COLO829 (cell line): ENCODE data around the gene NPFFR1.
"Not testable (repeated sequence)": the region's sequence is repeated elsewhere in the genome, so short reads cannot be mapped to it uniquely, and the experiment has no call there.

ENCODE experiments used
- DNase-seq: peaks from one replicate; pipeline ENCODE4 v3.0.0; 2012; ENCODE audit warnings: low spot score

Gene NPFFR1

DNA sequence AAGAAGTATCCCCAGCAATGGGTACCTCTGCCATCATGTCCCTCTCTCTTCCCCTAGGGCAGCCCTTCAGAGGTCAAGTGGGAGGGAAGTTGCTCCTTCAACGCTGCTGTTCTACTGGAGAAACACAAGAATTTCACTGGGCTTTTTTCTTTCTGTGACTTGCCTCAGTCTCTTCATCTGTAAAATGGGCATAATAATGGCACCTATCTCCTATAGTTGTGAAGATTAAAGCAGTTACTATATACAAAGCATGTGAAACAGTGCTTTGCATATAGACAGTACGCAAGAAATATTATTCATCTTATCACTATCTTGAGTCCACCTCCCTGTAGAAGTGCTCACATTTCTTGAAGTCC is 1.6 kb upstream of the NPFFR1 start:
- no peak for DNase-seq

DNA sequence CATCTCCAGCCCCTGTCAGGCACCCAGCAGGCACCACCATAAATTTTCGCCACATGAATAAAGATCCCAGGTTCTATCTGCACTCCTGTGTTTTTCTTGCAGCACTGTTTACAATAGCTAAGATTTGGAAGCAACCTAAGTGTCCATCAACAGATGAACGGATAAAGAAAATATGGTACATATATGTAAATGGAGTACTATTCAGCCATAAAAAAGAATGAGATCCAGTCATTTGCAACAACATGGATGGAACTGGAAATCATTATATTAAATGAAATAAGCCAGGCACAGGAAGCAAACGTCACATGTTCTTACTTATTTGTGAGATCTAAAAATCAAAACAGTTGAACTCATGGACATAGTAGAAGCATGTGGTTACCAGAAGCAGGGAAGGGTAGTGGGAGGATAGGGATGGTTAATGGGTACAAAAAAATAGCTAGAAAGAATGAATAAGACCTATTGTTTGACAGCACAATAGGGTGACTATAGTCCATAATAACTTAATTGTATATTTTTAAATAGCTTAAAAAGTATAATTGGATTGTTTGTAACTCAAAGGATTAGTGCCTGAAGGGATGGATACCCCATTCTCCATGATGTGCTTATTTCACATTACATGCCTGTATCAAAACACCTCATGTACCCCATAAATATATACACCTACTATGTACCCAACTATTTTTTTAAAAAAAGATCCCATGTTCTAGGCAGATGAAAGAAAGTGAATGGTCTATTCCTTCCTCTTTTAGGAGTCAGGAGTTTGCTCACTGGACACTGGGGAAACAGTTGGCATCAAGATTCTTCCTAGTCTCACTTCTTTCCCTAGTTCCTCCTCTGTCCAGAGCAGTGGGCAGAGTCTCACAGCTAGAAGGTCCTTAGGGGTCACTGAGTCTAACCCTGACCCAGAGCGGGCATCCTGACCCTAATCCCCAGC is 1.0 kb upstream of the NPFFR1 start:
- no peak for DNase-seq

DNA sequence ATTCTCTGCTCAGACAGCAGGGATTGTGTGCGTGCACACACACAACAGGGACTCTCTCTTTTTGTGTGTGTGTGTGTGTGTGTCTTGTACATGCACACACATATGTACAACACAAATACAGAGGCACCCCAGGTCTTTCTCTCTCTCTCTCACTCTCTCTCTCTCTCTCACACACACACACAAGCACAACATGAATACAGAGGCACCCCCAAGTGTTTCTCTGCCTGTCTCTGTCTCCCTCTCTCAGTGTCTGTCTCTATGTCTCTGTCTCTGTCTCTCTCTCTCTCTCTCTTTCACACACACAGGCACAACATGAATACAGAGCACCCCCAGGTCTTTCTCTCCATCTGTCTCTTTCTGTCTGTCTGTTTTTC is 746 bp downstream of the NPFFR1 start:
- DNase-seq, result no peak

DNA sequence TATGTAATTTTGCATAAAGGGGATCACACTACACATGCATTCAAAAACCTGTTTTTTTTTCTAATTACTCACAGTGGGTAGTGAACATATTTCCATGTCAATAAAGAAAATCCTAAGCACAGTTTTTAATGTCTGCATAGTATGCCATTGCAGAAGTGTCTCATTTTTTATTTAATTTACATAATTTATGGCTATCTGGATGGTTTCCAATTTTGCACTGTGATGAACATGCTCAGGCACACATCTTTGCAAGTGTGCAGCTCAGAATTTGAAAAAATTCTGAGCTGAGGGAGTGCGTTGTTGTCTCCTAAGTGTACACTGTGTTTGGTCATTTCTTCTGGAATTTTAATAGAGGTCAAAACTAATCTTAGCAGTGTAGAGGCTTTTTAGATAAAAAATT is 2.2 kb downstream of the NPFFR1 start:
- no peak for DNase-seq

DNA sequence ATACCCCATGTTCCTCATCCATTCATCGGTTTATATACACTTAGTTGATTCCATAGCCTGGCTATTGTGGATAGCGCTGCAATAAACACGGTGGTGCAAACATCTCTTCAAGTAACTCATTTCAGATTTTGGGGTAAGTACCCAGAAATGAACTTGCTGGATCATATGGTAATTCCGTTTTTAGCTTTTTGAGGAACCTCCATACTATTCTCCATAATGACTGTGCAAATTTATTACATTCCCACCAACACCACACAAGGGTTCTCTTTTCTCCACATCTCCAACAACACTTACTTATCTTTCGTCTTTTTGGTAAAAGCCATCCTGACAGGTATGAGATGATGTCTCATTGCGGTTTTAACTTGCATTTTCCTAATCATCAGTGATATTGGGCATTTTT is 3.7 kb downstream of the NPFFR1 start:
- DNase-seq, result no peak

DNA sequence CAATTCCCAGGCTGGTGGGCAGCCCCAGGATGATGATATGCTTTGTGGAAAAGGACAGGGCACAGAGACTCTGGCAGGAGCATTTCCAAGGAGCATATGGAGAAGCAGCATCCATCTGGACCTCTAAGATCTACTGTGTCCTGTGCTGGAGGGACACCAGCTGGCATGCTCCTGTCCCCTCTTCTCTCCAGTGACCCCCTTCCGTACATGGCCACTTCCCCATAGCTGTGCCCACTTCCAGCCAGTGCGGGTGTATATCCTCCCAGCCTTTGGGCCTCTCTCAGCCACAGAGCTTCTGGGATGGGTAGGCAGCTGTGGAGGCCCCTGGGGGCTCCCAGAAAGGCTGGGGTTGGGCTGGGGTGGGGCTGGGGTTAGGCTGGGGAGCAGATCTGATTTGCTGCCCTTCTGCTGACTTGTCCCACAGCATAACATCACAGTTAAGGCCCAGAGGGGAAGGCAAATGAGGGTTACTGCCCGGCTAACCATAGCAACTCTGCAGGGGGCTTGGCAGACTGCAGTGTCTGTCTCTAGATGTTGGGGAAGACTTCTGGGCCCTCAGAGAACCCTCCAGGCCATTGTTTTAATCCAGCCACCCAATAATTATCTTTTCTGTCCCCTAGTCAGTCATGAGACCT is 6.3 kb downstream of the NPFFR1 start:
- no peak for DNase-seq

DNA sequence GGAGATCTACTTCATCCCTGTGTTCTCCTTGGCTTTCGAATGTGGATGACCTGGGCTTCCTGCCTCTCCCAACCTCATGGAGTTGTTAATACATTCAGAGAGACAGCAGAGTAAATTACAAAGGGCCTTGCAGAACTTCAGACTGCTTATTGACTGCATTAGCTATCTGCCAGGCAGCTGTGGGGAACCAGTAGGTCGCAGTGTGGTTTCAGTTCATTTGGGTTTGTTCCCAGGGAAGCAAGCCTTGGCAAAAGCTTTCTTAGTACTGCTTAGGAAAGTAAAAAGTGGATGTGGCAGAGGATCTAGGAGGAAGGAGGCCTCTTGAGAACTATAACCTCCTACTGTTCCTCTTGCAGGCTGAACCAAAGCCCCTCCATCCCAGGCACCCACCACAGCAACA is 9.2 kb downstream of the NPFFR1 start:
- DNase-seq, result no peak

DNA sequence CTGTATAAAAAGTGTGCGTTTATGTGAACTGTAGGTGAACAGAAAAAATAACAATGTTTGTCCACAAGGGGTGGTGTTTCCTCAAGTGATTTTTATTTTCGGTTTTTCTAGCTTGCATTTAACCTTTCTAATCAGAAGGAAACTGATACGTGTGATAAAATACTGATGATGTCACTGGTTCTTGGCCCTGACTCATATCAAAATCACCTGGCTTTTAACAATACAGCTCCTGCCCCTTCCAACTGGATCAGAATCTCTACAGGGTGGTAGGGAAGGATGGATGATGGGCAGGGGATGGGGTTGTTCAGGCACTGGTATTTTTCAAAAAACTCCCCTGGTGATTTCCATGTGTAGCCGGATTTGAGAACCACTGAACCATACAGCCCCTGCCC is 10.9 kb downstream of the NPFFR1 start:
- no peak for DNase-seq

DNA sequence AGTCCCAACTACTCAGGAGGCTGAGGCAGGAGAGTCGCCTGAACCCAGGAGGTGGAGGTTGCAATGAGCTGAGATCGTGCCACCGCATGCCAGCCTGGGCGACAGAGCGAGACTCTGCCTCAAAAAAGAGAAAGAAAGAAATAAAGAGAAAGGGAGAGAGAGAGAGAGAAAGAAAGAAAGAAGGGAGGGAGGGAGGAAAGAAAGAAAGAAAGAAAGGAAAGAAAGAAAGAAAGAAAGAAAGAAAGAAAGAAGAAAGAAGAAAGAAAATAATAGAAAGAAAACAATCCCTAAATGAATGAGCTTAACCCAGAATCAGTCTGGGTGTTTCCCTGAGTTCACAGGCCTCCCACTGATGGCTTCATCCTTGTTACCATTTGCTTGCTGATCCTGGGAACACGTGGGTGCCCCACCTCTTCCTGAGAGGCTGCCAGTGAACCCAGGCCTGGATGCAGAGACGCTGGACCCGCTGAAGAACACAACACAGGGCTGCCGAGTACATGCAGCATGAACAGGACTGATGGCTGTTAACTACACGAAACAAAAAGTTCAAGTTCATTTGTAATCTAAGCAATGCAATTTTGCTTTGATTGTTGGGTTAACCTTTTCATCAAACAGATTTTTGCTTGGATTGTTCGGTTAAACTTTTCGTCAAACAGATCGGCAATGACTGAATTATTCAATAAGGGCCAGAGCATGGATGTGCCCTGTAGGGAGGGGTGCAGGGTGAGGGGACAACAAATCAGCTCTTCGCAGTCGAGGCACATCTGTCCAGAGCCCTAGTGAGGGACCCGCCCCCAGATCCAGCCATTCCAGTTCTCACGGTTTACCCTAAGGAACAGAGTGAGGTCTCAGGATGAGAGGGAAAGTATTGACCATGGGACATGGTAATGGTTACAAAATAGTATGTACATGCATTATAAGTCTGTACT is 11.5 kb downstream of the NPFFR1 start:
- no peak for DNase-seq

DNA sequence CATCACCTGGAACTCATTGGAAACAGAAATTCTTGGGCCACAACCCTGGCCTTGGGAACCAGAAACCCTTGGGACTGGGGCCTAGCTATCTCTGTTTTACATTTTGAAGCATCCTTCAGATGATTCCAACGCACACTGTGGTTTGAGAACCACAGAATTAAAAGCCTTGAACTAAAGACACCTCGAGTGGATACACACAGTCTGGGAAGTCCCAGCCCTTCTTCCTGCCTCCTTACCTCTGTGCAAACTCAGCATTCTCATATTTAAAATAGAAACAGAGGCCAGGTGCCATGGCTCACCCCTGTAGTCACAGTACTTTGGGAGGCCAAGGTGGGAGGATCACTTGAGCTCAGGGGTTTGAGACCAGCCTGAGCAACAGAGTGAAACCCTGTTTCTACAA is 12.9 kb downstream of the NPFFR1 start:
- no peak for DNase-seq

DNA sequence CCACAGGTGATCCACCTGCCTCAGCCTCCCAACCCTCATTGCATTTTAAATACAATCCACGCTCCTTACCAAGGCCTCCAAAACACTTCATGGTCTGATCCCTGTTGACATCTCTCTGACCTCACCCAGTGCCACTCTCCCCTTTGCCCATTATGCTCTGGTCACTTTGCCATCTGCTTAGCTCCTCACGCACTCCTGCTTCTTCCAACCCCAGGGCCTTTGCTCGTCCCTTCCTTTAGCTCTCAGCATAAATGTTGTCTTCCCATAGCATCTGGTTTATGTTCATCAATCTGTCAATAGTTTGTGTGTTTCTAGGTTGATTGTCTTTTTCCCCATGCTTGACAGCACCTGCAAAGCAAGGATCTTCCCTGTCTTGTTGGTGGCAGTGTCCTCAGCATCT is 14.1 kb downstream of the NPFFR1 start:
- DNase-seq, result no peak

DNA sequence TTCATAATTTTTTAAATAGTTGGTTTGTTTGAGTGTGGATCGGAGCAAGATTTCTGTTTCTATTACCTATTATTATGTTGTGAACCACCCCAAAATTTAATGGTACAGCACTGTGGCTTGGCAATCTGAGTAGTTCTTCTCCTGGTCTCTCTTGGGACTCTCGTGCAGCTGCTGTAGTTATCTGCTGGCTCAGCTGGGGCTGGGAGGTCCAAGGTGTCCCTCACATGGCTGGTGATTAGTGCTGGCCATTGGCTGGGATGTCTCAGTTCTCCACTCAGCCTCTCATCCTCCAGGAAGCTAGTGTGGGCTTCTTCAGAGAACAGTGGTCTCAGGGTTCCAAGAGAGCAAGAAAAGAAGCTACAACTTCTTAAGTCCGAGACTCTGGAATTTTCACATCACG is 15.4 kb downstream of the NPFFR1 start:
- no peak for DNase-seq

DNA sequence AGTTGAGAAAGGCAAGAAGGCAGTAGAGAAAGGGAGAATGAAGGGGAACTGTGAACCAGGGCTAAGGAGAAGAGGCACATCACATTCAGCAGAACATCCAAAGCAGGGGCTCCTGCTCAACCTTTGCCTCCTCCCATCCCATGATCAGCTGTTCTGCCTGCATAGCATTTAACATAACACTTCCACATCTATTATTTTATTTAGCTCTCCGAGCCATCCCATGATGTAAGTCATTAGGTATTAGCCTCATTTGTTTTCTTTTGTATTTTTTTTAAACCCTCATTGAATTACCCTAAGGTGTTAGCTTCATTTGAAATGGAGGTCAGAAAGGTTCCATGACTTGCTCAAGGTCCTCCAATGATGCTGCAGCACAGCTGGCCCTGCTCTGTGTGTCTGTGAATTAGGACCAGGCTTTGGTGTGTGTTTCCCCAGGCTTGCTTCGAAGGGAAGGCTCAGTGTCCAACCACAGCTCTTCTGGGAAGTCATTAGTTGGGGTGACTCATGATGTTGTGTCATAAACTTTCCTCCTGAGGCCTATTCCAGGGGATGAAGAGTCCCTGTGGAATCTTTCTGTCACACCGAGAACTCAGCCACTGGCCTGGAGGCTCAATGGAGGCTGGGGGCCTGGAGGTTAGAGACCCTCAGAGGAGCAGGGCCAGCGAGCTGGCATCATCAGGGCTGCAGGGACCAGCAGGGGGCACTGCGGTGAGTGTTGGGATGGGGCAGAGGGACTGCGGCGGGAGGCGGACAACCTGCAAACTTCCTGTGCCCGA is 16.5 kb downstream of the NPFFR1 start:
- peak; percentile 49 for DNase-seq

DNA sequence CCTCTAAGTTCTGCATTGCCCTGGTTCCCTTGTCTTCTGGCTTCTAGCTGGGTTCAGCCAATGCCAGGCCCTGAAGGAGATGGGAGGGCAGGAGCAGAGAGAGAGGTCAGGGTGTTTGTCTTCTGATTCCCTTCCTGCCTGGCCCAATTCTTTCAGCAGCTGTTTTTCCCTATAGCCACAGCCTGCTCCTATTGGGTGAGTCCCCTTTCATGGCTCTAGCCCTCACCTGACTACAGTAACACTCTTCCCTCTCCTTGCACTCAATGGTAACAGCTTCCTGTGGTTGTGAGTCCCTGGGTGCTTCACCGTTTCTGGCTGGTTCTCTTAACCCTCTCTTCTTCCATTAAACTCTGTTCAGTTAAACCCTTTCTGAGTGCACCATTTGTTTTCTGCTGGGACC is 17.1 kb downstream of the NPFFR1 start:
- DNase-seq, result no peak

DNA sequence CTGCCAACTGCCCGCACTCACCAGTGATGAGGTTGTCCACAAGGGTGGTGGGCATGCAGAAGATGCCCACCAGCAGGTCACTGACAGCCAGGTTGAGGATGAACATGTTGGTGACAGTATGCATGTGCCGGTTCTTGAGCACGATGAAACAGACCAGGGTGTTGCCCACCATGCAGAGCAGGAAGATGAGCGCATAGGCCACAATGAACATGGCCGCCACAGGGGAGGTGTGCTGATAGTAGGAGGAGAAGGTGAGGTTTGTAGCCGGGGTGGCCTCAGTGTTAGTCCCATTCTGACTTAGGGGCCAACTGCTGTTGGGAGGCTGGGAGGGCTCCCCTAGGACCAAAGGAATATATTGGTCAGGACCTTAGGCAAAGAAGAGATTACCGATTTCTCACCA is 17.7 kb downstream of the NPFFR1 start:
- DNase-seq, result no peak

DNA sequence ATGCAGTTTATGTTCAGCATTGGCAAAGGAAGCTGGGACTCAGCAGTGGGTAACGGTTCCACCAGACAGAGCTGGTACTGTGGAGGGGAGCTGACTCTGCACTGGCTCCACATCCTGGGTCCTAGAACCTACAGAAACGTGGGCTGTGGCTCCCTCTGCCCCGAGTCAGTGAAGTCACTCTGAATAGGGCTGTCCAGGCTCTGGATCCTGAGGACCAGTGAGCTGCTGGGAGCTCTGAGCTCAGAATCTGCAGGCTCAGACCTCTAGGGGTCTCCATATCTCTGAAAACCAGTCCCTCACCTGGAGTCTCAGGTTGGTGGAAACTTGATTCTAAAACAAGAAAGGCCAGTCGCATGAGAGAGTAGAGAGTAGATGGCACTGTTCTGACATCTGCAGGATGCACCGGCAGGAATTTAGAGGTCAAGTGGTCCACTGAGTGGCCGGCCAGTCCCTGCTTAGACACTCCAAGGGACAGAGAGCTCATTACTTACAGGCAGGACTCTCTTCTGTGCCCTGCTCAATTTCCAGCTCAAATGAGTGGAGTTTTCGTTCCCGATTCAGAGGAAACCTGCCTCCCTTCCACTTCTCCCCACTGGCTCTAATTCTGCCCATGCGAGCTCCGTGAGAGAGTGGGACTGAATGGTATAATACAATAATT is 18.6 kb downstream of the NPFFR1 start:
- no peak for DNase-seq

DNA sequence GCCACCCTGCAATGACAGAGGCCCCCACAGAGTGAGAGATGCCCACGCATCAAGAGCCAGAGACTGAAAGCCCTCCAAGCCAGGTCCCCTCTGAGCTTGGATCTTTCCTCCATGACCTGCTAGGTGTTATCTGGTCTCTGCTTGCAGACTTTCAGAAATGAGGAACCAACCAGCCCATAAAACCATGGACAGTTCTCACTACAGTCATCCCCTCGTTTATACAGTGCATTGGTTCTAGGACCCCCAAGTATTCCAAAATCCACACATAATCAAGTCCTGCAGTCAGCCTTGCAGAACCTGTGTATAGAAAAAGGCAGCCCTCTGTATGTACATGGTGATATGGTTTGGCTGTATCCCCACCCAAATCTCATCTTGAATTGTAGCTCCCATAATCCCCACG is 23.1 kb downstream of the NPFFR1 start:
- no peak for DNase-seq

DNA sequence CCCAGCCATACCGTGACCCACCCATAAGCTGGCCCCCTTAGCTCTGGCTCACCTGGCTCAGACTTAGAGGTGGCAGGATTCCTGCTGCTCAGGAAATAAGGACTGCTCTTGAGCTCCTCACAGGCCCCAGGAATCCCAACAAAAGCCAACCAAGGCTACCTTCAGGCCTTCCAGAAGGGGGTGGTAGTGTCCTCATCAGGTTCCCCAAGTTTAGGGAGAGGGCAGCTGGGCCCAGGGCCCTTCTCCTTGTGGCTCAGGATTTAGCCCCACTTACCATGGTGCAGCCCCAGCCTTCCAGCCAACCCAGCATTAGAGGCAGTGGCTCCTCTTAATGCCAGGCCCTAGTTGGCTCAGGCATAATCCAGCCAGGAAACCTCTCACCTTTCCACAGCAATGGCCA is 23.5 kb downstream of the NPFFR1 start:
- no peak for DNase-seq

DNA sequence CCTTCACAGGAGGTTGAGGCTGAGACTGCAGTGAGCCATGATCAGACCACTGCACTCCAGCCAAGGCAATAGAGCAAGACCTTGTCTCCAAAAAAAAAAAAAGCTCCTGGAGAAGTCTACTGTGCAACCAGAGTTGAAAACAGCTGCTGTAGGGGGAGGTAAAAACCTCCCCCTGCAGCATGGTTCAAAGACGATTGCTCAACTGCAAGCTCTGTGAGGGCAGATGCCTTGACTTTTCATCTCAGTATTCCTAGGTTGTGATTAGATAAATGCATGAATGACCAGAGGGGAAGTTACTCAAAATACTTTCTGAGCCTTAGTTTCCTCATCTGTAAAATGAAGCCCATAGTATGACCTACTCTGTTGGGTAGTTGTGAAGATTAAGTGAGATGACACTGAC is 25.6 kb downstream of the NPFFR1 start:
- DNase-seq, result no peak

DNA sequence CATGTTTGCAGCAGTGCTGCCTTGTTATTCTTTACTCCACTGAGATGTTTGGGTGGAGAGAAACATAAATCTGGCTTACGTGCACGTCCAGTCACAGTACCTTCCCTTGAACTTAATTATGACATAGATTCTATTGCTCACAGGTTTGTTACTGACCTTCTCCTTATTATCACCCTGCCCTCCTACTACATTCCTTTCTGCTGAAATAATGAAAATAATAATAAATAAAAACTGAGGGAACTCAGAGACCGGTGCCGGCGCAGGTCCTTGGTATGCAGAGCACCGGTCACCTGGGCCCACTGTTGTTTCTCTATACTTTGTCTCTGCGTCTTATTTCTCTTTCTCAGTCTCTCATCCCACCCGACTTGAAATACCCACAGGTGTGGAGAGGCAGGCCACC is 26.0 kb downstream of the NPFFR1 start:
- not testable (repeated sequence) for DNase-seq

DNA sequence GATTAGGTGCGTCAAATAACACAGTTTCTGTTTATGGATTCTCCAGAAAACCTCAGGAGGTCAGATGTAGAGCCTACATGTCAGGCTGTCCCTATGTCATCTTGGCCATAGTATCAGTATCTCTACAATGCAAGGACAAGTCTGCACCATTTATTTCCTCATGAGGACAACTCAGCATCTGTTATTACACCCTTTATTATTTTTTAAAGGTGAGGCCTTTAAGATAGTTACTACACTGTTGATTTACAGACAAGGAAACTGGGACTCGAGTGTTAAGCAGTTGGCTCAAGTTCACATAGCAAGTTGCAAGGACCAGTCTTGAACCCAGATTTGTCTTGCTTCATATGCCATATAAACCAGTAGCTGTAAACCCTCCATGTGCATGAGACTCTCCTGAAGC is 27.3 kb downstream of the NPFFR1 start:
- no peak for DNase-seq
